22Rv1 (cell line): ENCODE measurements around the gene FHAD1.

Source experiments
- H3K27ac ChIP-seq: fragments of 450-650 bp; 2 replicates; pipeline ENCODE4 v1.5.1; 2017
- CTCF ChIP-seq: fragments of 450-650 bp; IDR thresholded peaks from 2 replicates; pipeline ENCODE4 v1.5.1; 2017; ENCODE audit warnings: mild to moderate bottlenecking
- ZFX ChIP-seq: fragments of 450-650 bp; IDR thresholded peaks from 2 replicates; pipeline ENCODE4 v1.6.1; 2017; ENCODE audit warnings: antibody characterized with exemption, borderline replicate concordance

Gene FHAD1

GRCh38 chr1:15249081-15249480 lies 2.1 kb downstream of the FHAD1 start:
- no peak overlapping the region for H3K27ac ChIP-seq
- TF ChIP-seq CTCF (no peak), ZFX (no peak)

- no peak overlapping the region for H3K27ac ChIP-seq
- TF ChIP-seq ZFX: no peak
- no peak for TF ChIP-seq CTCF
These were observed 5.1 kb downstream of the FHAD1 start for GRCh38 chr1:15251857-15252835.

- no peak overlapping the region for H3K27ac ChIP-seq
- TF ChIP-seq ZFX (no peak), CTCF (no peak)
These were observed 7.5 kb downstream of the FHAD1 start for GRCh38 chr1:15254559-15254958.

GRCh38 chr1:15255582-15256149 lies 8.6 kb downstream of the FHAD1 start:
- H3K27ac ChIP-seq: no peak overlapping the region
- TF ChIP-seq CTCF (no peak), ZFX (no peak)

- H3K27ac ChIP-seq: no peak overlapping the region
- TF ChIP-seq ZFX (no peak), CTCF (no peak)
These were observed 9.6 kb downstream of the FHAD1 start for GRCh38 chr1:15256584-15256983.

- no peak overlapping the region for H3K27ac ChIP-seq
- no peak for TF ChIP-seq CTCF
- TF ChIP-seq ZFX: no peak
These were observed 10.3 kb downstream of the FHAD1 start for GRCh38 chr1:15257309-15257708.
